NCI-H460 (cell line): ENCODE data around the gene UBE2R2. TPM values are rescaled to one million over a fixed set of nuclear protein-coding genes. Genes with fewer than 3 reads are reported as not detected.

Source experiments
- DNase-seq: peaks from one replicate; pipeline ENCODE4 v3.0.0-alpha.2; 2016; ENCODE audit warnings: low read depth; ENCODE audit errors: extremely low read depth
- total RNA-seq: library from RNA; depleted of rRNA; stranded (reverse); fragments of >200 nt; shearing (Covaris generic); gene quantifications from 2 replicates; pipeline ENCODE4 v1.2.3, GENCODE V29; 2014

Gene UBE2R2
- total RNA-seq, 1 experiment from 2014 or later = 15.0 TPM

- no peak for DNase-seq
Observed at GRCh38 chr9:33878691-33879366, 61.9 kb downstream of the UBE2R2 start.

DNA sequence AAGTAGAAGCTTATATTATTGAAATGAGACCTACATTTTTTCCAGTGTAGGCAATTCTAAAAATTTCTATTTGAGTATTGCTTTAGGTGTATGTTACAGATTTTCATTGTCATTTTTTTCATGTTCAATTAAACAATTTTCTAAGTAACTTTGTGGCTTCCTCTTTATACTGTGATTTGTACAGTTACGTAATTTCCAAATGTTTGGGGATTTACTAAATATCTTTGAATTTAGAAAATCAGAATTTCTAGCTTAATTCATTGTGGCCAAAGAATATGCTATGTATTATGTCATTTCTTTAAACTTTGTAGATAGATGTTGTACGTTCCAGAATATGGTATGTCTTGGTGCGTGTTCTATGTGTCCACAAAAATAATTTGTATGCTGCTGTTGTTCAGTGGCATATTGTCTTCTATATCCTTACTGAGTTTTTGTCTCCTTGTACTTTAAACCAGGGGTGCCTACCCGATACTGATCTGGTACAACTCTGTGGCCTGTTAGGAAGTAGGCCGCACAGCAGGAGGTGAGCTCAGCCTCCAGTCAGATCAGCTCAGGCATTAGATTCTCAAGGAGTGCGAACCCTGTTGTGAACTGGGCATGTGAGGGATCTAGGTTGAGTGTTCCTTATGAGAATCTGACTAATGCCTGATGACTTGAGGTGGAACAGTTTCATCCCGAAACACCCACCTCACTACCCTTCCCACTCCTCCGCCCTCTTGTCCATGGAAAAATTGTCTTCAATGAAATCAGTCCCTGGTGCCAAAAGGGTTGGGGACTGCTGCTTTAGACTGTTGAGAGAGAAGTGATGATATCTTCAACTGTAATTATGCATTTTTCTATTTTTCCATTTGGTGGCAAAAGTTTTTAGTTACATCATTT, 63.5 kb downstream of the UBE2R2 start:
- DNase-seq = no peak

DNA sequence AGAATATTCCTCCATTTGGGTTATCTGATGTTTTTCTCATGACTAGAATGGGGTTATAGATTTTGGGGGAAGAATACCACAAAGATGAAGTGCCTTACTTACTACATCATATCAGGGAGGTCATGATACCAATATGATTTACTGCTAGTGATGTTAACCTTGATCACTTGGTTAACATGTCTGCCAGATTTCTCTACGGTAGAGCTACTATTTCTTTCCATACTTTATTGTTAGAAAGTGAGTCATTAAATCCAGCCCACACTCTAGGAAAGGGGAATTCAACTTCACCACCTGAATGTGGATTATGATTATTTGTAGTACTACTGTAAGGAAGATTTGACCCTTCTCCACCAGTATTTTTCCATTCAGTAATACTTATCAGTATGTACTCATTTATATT, 64.7 kb downstream of the UBE2R2 start:
- no peak for DNase-seq

- no peak for DNase-seq
Observed at GRCh38 chr9:33884856-33885701, 68.1 kb downstream of the UBE2R2 start.

GRCh38 chr9:33885948-33886347, 69.0 kb downstream of the UBE2R2 start:
- DNase-seq = no peak

- no peak for DNase-seq
Observed at GRCh38 chr9:33893861-33894260, 76.9 kb downstream of the UBE2R2 start.

DNA sequence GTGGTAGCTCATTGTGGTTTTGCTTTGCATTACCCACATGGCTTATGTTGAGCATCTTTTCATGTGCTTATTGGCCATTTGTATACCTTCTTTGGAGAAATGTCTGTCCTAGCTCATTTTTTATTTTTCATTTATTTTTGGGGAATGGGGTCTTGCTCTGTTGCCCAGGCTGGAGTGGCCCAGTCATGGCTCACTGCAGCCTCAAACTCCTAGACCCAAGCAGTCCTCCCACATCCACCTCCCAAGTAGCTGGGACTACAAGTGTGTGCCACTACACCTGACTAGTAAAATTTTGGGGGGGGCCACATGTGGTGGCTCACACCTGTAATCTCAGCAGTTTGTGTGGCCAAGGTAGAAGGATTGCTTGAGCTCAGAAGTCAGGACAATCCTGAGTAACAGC, 77.4 kb downstream of the UBE2R2 start:
- DNase-seq = no peak

DNA sequence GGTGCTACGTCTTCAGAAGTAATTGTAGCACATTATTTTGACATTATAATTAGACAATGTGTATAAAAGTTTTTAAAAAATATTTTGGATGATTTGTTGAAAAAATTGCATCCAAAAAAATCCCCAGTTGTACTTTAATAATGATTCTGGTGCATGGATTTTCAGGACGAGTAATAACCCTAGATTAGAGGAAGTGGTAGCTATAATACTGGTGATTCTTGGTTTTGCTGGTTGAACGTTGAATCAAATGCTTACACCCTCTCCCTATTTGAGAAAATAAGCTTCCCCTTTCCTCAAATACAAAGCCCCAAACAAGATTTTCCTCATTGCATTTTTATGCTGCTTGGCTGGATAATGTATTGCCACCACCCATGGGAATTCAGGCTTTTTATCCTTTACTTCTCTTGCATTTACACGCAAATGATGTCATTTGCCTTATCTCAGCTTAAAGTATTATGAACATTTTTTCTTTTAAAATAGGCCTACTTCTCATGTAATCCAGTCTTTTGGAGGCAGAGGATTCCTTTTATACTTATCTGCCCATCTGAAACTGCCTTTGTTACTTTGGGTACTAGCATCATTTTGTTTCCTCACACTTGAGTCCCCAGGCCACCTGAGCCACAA, 86.3 kb downstream of the UBE2R2 start:
- DNase-seq = no peak

DNA sequence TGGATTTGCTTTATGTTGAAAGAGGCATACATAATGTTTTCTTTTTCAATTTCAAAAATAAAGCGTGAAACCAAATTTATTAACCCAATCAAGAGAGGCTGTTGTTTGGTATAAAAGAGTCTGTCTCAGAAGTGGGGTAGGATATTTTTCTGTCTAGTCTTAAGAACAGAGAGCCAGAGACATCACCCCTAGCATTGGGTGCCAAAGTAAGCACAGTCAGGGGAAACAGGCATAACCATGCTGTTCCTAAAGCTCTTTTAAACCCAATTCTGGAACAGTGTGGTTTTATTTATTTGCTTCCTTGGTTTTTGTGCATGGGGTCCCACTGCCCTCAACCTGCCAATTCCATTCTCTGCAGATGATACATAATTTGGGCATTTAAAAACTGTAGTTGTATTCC, 88.2 kb downstream of the UBE2R2 start:
- no peak for DNase-seq

DNA sequence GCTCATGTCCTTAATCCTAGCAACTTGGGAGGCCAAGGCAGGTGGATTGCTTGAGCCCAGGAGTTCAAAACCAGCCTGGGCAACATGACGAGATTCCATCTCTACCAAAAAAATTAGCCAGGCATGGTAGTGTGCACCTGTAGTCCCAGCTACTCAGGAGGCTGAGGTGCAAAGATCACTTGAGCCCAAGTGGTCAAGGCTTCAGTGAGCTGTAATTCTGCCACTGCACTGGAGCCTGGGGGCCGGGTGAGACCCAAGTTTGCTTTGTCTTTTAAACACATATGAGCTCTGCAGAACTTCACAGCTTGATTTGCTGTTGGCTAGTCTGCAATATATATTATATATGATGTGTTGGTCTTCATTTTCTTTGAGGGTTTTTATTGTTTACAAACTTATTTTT, 89.8 kb downstream of the UBE2R2 start:
- no peak for DNase-seq

DNA sequence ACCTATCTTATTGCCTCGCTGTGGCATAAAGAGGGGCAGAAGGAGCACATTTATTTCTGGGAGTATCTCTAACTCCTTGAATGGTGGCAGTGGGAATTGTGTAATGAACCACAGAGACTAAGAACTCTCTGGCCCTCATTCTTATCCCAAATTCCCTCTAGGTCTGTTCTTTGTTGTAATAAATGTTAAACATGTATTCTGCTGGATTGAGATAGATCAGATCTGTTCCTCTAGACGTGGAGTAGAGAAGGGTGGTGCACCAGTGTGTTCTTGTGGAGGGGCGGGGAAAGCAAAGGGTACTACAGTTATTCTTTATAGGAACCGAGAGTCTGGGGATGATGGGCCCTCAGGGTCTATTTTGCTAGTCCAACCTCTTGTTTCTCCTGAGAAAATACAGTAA, 90.4 kb downstream of the UBE2R2 start:
- DNase-seq = no peak

DNA sequence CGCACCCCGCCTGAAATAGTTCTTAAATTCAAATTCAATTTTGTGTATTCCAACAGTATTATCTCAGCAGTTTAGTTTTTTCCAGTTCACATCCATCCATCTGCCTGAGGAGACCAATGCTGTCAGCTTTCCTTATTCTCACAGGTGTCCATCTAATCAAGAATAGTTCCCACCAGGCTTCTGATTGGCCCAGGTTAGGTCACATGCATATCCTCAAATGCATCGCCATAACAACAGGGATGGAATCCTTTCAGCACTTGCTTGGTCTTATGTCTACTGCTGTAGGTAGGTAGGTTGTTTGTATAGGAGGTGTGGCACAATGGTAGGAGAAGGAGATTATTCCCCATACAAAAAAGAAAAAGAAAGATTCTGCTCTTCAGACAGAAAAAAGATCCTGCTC, 91.2 kb downstream of the UBE2R2 start:
- DNase-seq = no peak

GRCh38 chr9:33908749-33909148, 91.8 kb downstream of the UBE2R2 start:
- no peak for DNase-seq

DNA sequence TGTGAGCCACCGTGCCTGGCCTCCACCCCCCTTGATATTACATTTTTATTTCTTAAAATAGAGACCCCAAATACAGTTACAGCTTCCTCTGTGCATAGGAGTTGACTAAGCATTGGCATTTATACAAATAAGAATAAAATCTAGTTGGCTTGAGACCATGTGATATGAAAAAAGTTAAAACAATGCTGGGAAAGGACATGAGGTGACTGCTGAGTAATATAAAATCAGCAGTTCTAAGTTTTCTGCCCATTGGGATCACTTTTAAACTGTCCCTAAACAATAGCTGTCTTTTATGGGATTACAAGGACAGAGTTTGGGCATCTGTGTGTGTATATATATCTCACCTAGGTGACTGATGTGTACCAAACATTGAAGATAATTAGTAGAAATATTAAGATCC, 96.6 kb downstream of the UBE2R2 start:
- DNase-seq = no peak

DNA sequence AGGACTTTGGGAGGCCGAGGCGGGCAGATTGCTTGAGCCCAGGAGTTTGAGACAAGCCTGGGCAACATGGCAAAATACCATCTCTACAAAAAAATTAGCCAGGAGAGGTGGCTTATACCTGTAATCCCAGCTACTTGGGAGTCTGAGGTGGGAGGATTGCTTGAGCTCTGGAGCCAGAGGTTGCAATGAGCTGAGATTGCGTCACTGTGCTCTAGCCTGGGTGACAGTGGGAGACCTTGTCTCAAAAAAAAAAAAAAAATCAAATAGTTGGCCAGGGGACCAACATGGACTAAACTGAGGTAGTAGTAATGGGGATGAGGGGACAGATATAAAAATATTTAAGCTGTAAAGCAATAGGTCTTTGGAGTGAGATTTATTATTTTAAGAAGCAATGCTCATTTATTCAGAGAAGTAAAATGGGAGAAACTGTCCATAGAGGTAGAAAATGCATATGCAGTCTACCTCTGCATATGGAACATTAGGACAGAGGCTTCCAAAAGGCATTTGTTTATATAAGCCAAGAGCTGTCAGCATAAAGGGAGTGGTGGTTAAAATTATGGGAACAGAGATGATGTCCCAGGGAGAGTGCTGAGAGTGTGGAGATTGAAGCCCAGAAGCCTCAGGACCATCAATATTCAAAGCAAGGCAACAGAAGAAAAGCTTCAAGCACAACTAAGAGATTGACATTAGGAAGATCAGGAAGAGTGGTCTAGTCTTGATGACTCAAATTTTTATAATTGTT, 98.1 kb downstream of the UBE2R2 start:
- no peak for DNase-seq

- DNase-seq = no peak
Observed at GRCh38 chr9:33917036-33917435, 100.1 kb downstream of the UBE2R2 start.

- DNase-seq = no peak
Observed at GRCh38 chr9:33919276-33919897, 102.4 kb downstream of the UBE2R2 start.

DNA sequence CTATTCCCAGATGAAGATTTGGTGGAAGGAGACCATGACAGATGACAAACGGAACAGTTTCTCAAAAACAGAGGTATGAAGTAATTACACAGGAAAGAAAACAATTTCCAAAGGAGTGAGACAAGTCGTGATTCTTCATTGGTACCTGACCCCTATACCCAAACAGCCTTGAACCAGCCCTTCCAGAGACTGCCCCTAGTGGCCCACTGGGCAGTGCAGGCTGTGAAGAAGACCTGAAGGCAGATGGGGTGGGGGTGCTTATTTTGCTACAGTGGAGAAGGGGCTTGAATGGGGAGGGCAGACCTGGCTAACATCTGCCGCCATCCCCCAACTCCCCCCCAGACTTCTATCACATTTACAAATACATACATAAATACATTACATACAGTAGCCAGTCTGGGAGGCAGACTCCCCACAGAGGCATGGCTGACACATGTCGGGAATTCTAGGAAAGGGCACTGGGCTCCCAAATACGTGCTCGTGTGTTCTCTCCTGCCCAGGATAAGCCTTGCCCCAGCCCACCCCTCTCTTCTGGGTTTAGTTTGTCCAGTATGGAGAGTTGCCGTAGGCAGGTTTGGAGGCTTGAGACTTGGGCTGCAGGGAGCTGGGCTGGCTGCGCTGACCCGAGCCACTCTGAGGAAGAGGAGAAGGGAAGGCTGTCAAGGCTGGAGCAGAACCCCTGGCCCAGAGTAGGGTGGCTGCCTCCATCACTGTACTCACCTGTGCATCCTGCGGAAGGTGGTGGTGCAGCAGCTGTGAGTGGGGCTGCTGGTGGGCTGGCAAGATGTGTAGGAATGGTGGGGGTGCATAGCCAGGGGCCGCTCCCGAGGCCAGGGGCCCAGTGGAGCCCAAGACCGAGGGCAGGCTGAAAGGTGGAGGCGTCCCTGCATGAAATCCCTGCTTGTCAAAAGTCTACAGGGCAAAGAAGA, 105.3 kb downstream of the UBE2R2 start:
- no peak for DNase-seq

DNA sequence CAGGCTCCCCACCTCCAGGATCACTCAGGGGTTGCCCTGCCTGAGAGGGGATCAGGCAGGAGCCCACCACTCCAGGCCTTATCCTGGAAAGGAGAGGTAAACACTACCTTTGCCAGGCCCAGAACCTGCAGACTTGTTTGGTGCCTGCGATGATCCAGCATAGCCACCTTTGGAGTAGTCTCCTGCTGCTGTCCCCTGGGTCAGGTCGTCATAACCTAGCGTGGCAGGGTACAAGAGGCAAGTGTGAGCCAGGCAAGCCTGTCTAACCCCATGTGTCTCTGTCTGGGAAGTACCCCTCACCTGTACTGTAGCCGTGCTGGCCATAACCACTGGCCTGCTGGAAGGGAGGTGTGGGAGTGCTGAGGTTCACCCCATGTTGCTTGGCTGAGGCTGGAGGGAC, 106.1 kb downstream of the UBE2R2 start:
- DNase-seq = no peak
